ENCODE data around the gene AKIRIN1.
"Not testable (repeated sequence)": the region's sequence is repeated elsewhere in the genome, so short reads cannot be mapped to it uniquely, and the experiment has no call there.

Gene AKIRIN1

GRCh38 chr1:38990738-38991637 is at the start of gene AKIRIN1:
TSS of gene AKIRIN1 (plus strand) at chr1:38991276. CDS start at chr1:38991381, 105 bp downstream.
- Histone ChIP-seq H3K9me3 (ENCODE audit: control insufficient read depth, low read depth, low read length) (no peaks in the 10 kb centered on the region), H3K4me3 (ENCODE audit: low read length) (peak within 1 kb of the TSS; percentile 97), H3K4me1 (ENCODE audit: control insufficient read depth, low read depth, low read length) (peaks cover 43% of the 10 kb centered on the region), H3K27me3 (ENCODE audit: control insufficient read depth, insufficient read depth, low read length) (no peaks in the 10 kb centered on the region), H3K27ac (ENCODE audit: low read length) (peak within 1 kb of the TSS; percentile 89), H3K9ac (ENCODE audit: low read length) (peak within 1 kb of the TSS; percentile 91), H3K36me3 (ENCODE audit: control insufficient read depth, low read depth, low read length) (peaks cover 36% of the 10 kb centered on the region)

- Histone ChIP-seq H3K4me3 (ENCODE audit: low read length) (peak within 1 kb of the TSS; percentile 7), H3K27me3 (ENCODE audit: control insufficient read depth, insufficient read depth, low read length) (no peaks in the 10 kb centered on the region), H3K36me3 (ENCODE audit: control insufficient read depth, low read depth, low read length) (no peaks in the 10 kb centered on the region), H3K27ac (ENCODE audit: low read length) (no peak within 1 kb of the TSS), H3K9ac (ENCODE audit: low read length) (no peak within 1 kb of the TSS), H3K4me1 (ENCODE audit: control insufficient read depth, low read depth, low read length) (peaks cover 6% of the 10 kb centered on the region), H3K9me3 (ENCODE audit: control insufficient read depth, low read depth, low read length) (no peaks in the 10 kb centered on the region)
These were observed 49.5 kb upstream of the AKIRIN1 start, which contains the start of gene RHBDL2 for GRCh38 chr1:38941527-38942019. TSS of gene RHBDL2 (minus strand) at chr1:38941830. CDS start at chr1:38919212, 22,618 bp downstream.

GRCh38 chr1:38942664-38943428 is 48.2 kb upstream of the AKIRIN1 start:
- Histone ChIP-seq H3K9me3 (ENCODE audit: control insufficient read depth, low read depth, low read length) (no peaks in the 10 kb centered on the region), H3K36me3 (ENCODE audit: control insufficient read depth, low read depth, low read length) (no peaks in the 10 kb centered on the region), H3K27ac (ENCODE audit: low read length) (no peak overlapping the region), H3K4me3 (ENCODE audit: low read length) (no peak overlapping the region), H3K4me1 (ENCODE audit: control insufficient read depth, low read depth, low read length) (peaks cover 6% of the 10 kb centered on the region), H3K9ac (ENCODE audit: low read length) (no peak overlapping the region), H3K27me3 (ENCODE audit: control insufficient read depth, insufficient read depth, low read length) (no peaks in the 10 kb centered on the region)

GRCh38 chr1:38944547-38944946 is 46.5 kb upstream of the AKIRIN1 start:
- H3K9me3 ChIP-seq (ENCODE audit: control insufficient read depth, low read depth, low read length) = no peaks in the 10 kb centered on the region
- H3K4me1 ChIP-seq (ENCODE audit: control insufficient read depth, low read depth, low read length) = peaks cover 6% of the 10 kb centered on the region
- H3K4me3 ChIP-seq (ENCODE audit: low read length) = no peak overlapping the region
- no peaks in the 10 kb centered on the region for H3K27me3 ChIP-seq (ENCODE audit: control insufficient read depth, insufficient read depth, low read length)
- H3K36me3 ChIP-seq (ENCODE audit: control insufficient read depth, low read depth, low read length) = no peaks in the 10 kb centered on the region
- H3K9ac ChIP-seq (ENCODE audit: low read length) = no peak overlapping the region
- H3K27ac ChIP-seq (ENCODE audit: low read length) = no peak overlapping the region

- H3K9me3 ChIP-seq (ENCODE audit: control insufficient read depth, low read depth, low read length) = no peaks in the 10 kb centered on the region
- no peak overlapping the region for H3K9ac ChIP-seq (ENCODE audit: low read length)
- H3K4me3 ChIP-seq (ENCODE audit: low read length) = no peak overlapping the region
- no peaks in the 10 kb centered on the region for H3K27me3 ChIP-seq (ENCODE audit: control insufficient read depth, insufficient read depth, low read length)
- peaks cover 5% of the 10 kb centered on the region for H3K4me1 ChIP-seq (ENCODE audit: control insufficient read depth, low read depth, low read length)
- H3K27ac ChIP-seq (ENCODE audit: low read length) = no peak overlapping the region
- H3K36me3 ChIP-seq (ENCODE audit: control insufficient read depth, low read depth, low read length) = no peaks in the 10 kb centered on the region
These were observed 40.5 kb upstream of the AKIRIN1 start for GRCh38 chr1:38950553-38950952.

GRCh38 chr1:38953433-38953860 is 37.6 kb upstream of the AKIRIN1 start:
- Histone ChIP-seq H3K9me3 (ENCODE audit: control insufficient read depth, low read depth, low read length) (no peaks in the 10 kb centered on the region), H3K36me3 (ENCODE audit: control insufficient read depth, low read depth, low read length) (no peaks in the 10 kb centered on the region), H3K9ac (ENCODE audit: low read length) (peak overlapping the region; percentile 36), H3K4me1 (ENCODE audit: control insufficient read depth, low read depth, low read length) (peaks cover 5% of the 10 kb centered on the region), H3K27ac (ENCODE audit: low read length) (peak overlapping the region; percentile 67), H3K27me3 (ENCODE audit: control insufficient read depth, insufficient read depth, low read length) (no peaks in the 10 kb centered on the region), H3K4me3 (ENCODE audit: low read length) (no peak overlapping the region)

GRCh38 chr1:38958967-38959366 is 32.1 kb upstream of the AKIRIN1 start:
- H3K36me3 ChIP-seq (ENCODE audit: control insufficient read depth, low read depth, low read length) = no peaks in the 10 kb centered on the region
- H3K27ac ChIP-seq (ENCODE audit: low read length) = no peak overlapping the region
- H3K9me3 ChIP-seq (ENCODE audit: control insufficient read depth, low read depth, low read length) = no peaks in the 10 kb centered on the region
- H3K27me3 ChIP-seq (ENCODE audit: control insufficient read depth, insufficient read depth, low read length) = no peaks in the 10 kb centered on the region
- no peaks in the 10 kb centered on the region for H3K4me1 ChIP-seq (ENCODE audit: control insufficient read depth, low read depth, low read length)
- no peak overlapping the region for H3K9ac ChIP-seq (ENCODE audit: low read length)
- H3K4me3 ChIP-seq (ENCODE audit: low read length) = no peak overlapping the region

GRCh38 chr1:38962113-38962512 is 29.0 kb upstream of the AKIRIN1 start:
- Histone ChIP-seq H3K4me3 (ENCODE audit: low read length) (no peak overlapping the region), H3K36me3 (ENCODE audit: control insufficient read depth, low read depth, low read length) (no peaks in the 10 kb centered on the region), H3K9ac (ENCODE audit: low read length) (no peak overlapping the region), H3K9me3 (ENCODE audit: control insufficient read depth, low read depth, low read length) (no peaks in the 10 kb centered on the region), H3K27me3 (ENCODE audit: control insufficient read depth, insufficient read depth, low read length) (no peaks in the 10 kb centered on the region), H3K27ac (ENCODE audit: low read length) (no peak overlapping the region), H3K4me1 (ENCODE audit: control insufficient read depth, low read depth, low read length) (no peaks in the 10 kb centered on the region)

- H3K9ac ChIP-seq (ENCODE audit: low read length) = no peak overlapping the region
- H3K9me3 ChIP-seq (ENCODE audit: control insufficient read depth, low read depth, low read length) = no peaks in the 10 kb centered on the region
- no peaks in the 10 kb centered on the region for H3K4me1 ChIP-seq (ENCODE audit: control insufficient read depth, low read depth, low read length)
- H3K27ac ChIP-seq (ENCODE audit: low read length) = no peak overlapping the region
- no peaks in the 10 kb centered on the region for H3K36me3 ChIP-seq (ENCODE audit: control insufficient read depth, low read depth, low read length)
- H3K27me3 ChIP-seq (ENCODE audit: control insufficient read depth, insufficient read depth, low read length) = no peaks in the 10 kb centered on the region
- H3K4me3 ChIP-seq (ENCODE audit: low read length) = no peak overlapping the region
These were observed 28.5 kb upstream of the AKIRIN1 start for GRCh38 chr1:38962560-38962959.

GRCh38 chr1:38964140-38964548 is 26.9 kb upstream of the AKIRIN1 start:
- H3K27ac ChIP-seq (ENCODE audit: low read length) = no peak overlapping the region
- no peak overlapping the region for H3K4me3 ChIP-seq (ENCODE audit: low read length)
- H3K4me1 ChIP-seq (ENCODE audit: control insufficient read depth, low read depth, low read length) = no peaks in the 10 kb centered on the region
- H3K9ac ChIP-seq (ENCODE audit: low read length) = no peak overlapping the region
- no peaks in the 10 kb centered on the region for H3K27me3 ChIP-seq (ENCODE audit: control insufficient read depth, insufficient read depth, low read length)
- H3K9me3 ChIP-seq (ENCODE audit: control insufficient read depth, low read depth, low read length) = no peaks in the 10 kb centered on the region
- H3K36me3 ChIP-seq (ENCODE audit: control insufficient read depth, low read depth, low read length) = no peaks in the 10 kb centered on the region

GRCh38 chr1:38973145-38973544 is 17.9 kb upstream of the AKIRIN1 start:
- H3K27me3 ChIP-seq (ENCODE audit: control insufficient read depth, insufficient read depth, low read length); H3K9ac ChIP-seq (ENCODE audit: low read length); H3K4me1 ChIP-seq (ENCODE audit: control insufficient read depth, low read depth, low read length); H3K27ac ChIP-seq (ENCODE audit: low read length); H3K4me3 ChIP-seq (ENCODE audit: low read length); H3K9me3 ChIP-seq (ENCODE audit: control insufficient read depth, low read depth, low read length); H3K36me3 ChIP-seq (ENCODE audit: control insufficient read depth, low read depth, low read length): not testable (repeated sequence)

All from iPS-18a (cell line).